ENCODE data around the gene PRLR. TPM values are rescaled to one million over a fixed set of nuclear protein-coding genes. Genes with fewer than 3 reads are reported as not detected.

PRLR gene
- total and polyA plus RNA-seq, 2 experiments from 2014 or later, result 21.8 to 99.8 TPM

- Histone ChIP-seq H3K27me3 (no peaks in the 10 kb centered on the region), H3K36me3 (replicated peaks; ENCODE audit: insufficient read depth, low read depth) (no peaks in the 10 kb centered on the region), H3K9me2 (replicated peaks; ENCODE audit: insufficient read depth) (no peaks in the 10 kb centered on the region), H3K4me1 (ENCODE audit: insufficient read depth) (no peaks in the 10 kb centered on the region), H3K4me3 (no peak overlapping the region), H3K9me3 (ENCODE audit: low read depth) (no peaks in the 10 kb centered on the region), H3K4me2 (no peak overlapping the region), H4K20me1 (ENCODE audit: insufficient read depth, poor library complexity, severe bottlenecking) (peaks cover 5% of the 10 kb centered on the region), H3K27ac (no peak overlapping the region), H3K79me2 (no peaks in the 10 kb centered on the region), H2AFZ (no peak overlapping the region)
- TF ChIP-seq EZH2 (IDR thresholded peaks at IDR 0.05; ENCODE audit: borderline replicate concordance) (no peak), CTCF (IDR thresholded peaks at IDR 0.05; ENCODE audit: poor library complexity) (no peak), EZH2phosphoT487 (IDR thresholded peaks at IDR 0.05; ENCODE audit: low read depth, severe bottlenecking, unreplicated experiment) (no peak)
- DNase-seq (ENCODE audit: low spot score), result no peak
- WGBS (ENCODE audit: low lambda C conversion rate, missing lambda C conversion rate), result 88% methylated on average over 3 of the region's 3 CpGs
Observed at GRCh38 chr5:35087991-35088390, 142.3 kb downstream of the PRLR start.

GRCh38 chr5:35083150-35083549, 147.1 kb downstream of the PRLR start:
- WGBS (ENCODE audit: low lambda C conversion rate, missing lambda C conversion rate), result 97% methylated on average over 3 of the region's 3 CpGs

GRCh38 chr5:35082530-35082929, 147.8 kb downstream of the PRLR start:
- H3K4me1 ChIP-seq (ENCODE audit: insufficient read depth), result no peaks in the 10 kb centered on the region
- H3K27me3 ChIP-seq, result no peaks in the 10 kb centered on the region
- no peak for DNase-seq (ENCODE audit: low spot score)
- H3K9me2 ChIP-seq (replicated peaks; ENCODE audit: insufficient read depth), result no peaks in the 10 kb centered on the region
- no peak overlapping the region for H3K4me3 ChIP-seq
- no peak overlapping the region for H2AFZ ChIP-seq
- no peak for TF ChIP-seq EZH2 (IDR thresholded peaks at IDR 0.05; ENCODE audit: borderline replicate concordance)
- H3K79me2 ChIP-seq, result no peaks in the 10 kb centered on the region
- H4K20me1 ChIP-seq (ENCODE audit: insufficient read depth, poor library complexity, severe bottlenecking), result no peaks in the 10 kb centered on the region
- H3K4me2 ChIP-seq, result no peak overlapping the region
- H3K27ac ChIP-seq, result no peak overlapping the region
- 95% methylated on average over 3 of the region's 3 CpGs for WGBS (ENCODE audit: low lambda C conversion rate, missing lambda C conversion rate)
- H3K9me3 ChIP-seq (ENCODE audit: low read depth), result no peaks in the 10 kb centered on the region
- no peaks in the 10 kb centered on the region for H3K36me3 ChIP-seq (replicated peaks; ENCODE audit: insufficient read depth, low read depth)

More at GRCh38 chr5:35083150-35083549, 147.1 kb downstream of the PRLR start:
- no peaks in the 10 kb centered on the region for H3K9me2 ChIP-seq (replicated peaks; ENCODE audit: insufficient read depth)
- H2AFZ ChIP-seq, result no peak overlapping the region
- no peaks in the 10 kb centered on the region for H3K27me3 ChIP-seq
- H3K36me3 ChIP-seq (replicated peaks; ENCODE audit: insufficient read depth, low read depth), result no peaks in the 10 kb centered on the region
- H3K4me1 ChIP-seq (ENCODE audit: insufficient read depth), result no peaks in the 10 kb centered on the region
- no peak overlapping the region for H3K27ac ChIP-seq
- H3K9me3 ChIP-seq (ENCODE audit: low read depth), result no peaks in the 10 kb centered on the region
- no peak for TF ChIP-seq CTCF (IDR thresholded peaks at IDR 0.05; ENCODE audit: poor library complexity)
- no peak for TF ChIP-seq EZH2phosphoT487 (IDR thresholded peaks at IDR 0.05; ENCODE audit: low read depth, severe bottlenecking, unreplicated experiment)
- no peak for TF ChIP-seq EZH2 (IDR thresholded peaks at IDR 0.05; ENCODE audit: borderline replicate concordance)
- H3K4me3 ChIP-seq, result no peak overlapping the region
- H3K4me2 ChIP-seq, result no peak overlapping the region
- DNase-seq (ENCODE audit: low spot score), result no peak
- H4K20me1 ChIP-seq (ENCODE audit: insufficient read depth, poor library complexity, severe bottlenecking), result no peaks in the 10 kb centered on the region
- H3K79me2 ChIP-seq, result no peaks in the 10 kb centered on the region

- Histone ChIP-seq H3K4me3 (no peak overlapping the region), H3K4me1 (ENCODE audit: insufficient read depth) (no peaks in the 10 kb centered on the region), H3K79me2 (no peaks in the 10 kb centered on the region), H2AFZ (no peak overlapping the region), H3K4me2 (no peak overlapping the region), H3K9me3 (ENCODE audit: low read depth) (no peaks in the 10 kb centered on the region), H3K9me2 (replicated peaks; ENCODE audit: insufficient read depth) (no peaks in the 10 kb centered on the region), H3K27me3 (no peaks in the 10 kb centered on the region), H4K20me1 (ENCODE audit: insufficient read depth, poor library complexity, severe bottlenecking) (no peaks in the 10 kb centered on the region), H3K36me3 (replicated peaks; ENCODE audit: insufficient read depth, low read depth) (no peaks in the 10 kb centered on the region), H3K27ac (no peak overlapping the region)
- TF ChIP-seq EZH2 (IDR thresholded peaks at IDR 0.05; ENCODE audit: borderline replicate concordance), result no peak
- no peak for TF ChIP-seq CTCF (IDR thresholded peaks at IDR 0.05; ENCODE audit: poor library complexity)
- TF ChIP-seq EZH2phosphoT487 (IDR thresholded peaks at IDR 0.05; ENCODE audit: low read depth, severe bottlenecking, unreplicated experiment), result no peak
- 92% methylated on average over 6 of the region's 6 CpGs for WGBS (ENCODE audit: low lambda C conversion rate, missing lambda C conversion rate)
- DNase-seq (ENCODE audit: low spot score), result no peak
Observed at GRCh38 chr5:35081134-35081533, 149.2 kb downstream of the PRLR start.

Data from hepatocyte (in vitro differentiated cells).